GM23338 (cell line): ENCODE data around the gene CD2. TPM values are rescaled to one million over a fixed set of nuclear protein-coding genes. Genes with fewer than 3 reads are reported as not detected.

Experiments
- ATAC-seq: fragments of 200-7000 bp; cut with Tn5 transposase; 3 replicates; pipeline ENCODE4 v1.9.1; 2020
- DNase-seq: peaks from one replicate; pipeline ENCODE4 v3.0.0-alpha.2; 2015; ENCODE audit warnings: low spot score
- H2AFZ ChIP-seq: fragments of 200-600 bp; sonication (generic); 2 replicates; pipeline ENCODE4 v1.8.0; 2016; ENCODE audit warnings: antibody characterized with exemption, mild to moderate bottlenecking, moderate library complexity
- H3F3A ChIP-seq: fragments of 200-600 bp; sonication (generic); replicated peaks from 2 replicates; pipeline ENCODE4 v1.8.0; 2017; ENCODE audit warnings: antibody characterized with exemption, mixed run types, low read depth
- H3K27ac ChIP-seq: fragments of 200-600 bp; sonication (generic); 2 replicates; pipeline ENCODE4 v1.6.1; 2016; ENCODE audit warnings: low read depth
- H3K27me3 ChIP-seq: fragments of 200-600 bp; sonication (generic); 2 replicates; pipeline ENCODE4 v1.8.0; 2016; ENCODE audit warnings: mild to moderate bottlenecking, mixed run types, moderate library complexity; ENCODE audit not compliant: insufficient read depth
- H3K36me3 ChIP-seq: fragments of 200-600 bp; sonication (generic); 2 replicates; pipeline ENCODE4 v1.8.0; 2016; ENCODE audit warnings: mild to moderate bottlenecking; ENCODE audit not compliant: insufficient read depth
- H3K4me1 ChIP-seq: fragments of 200-600 bp; sonication (generic); 2 replicates; pipeline ENCODE4 v1.8.0; 2016; ENCODE audit warnings: mild to moderate bottlenecking, moderate library complexity; ENCODE audit not compliant: insufficient read depth
- H3K4me2 ChIP-seq: fragments of 200-600 bp; sonication (generic); 2 replicates; pipeline ENCODE4 v1.7.1; 2017; ENCODE audit warnings: mixed run types
- H3K4me3 ChIP-seq: fragments of 200-600 bp; sonication (generic); 2 replicates; pipeline ENCODE4 v1.6.1; 2016; ENCODE audit warnings: mixed run types
- H3K79me2 ChIP-seq: fragments of 200-600 bp; sonication (generic); replicated peaks from 2 replicates; pipeline ENCODE4 v1.8.0; 2017; ENCODE audit warnings: mild to moderate bottlenecking; ENCODE audit not compliant: insufficient read depth
- H3K9me2 ChIP-seq: fragments of 200-600 bp; sonication (generic); 2 replicates; pipeline ENCODE4 v1.8.0; 2017; ENCODE audit not compliant: insufficient read depth
- H4K20me1 ChIP-seq: fragments of 200-600 bp; sonication (generic); replicated peaks from 2 replicates; pipeline ENCODE4 v1.8.0; 2017; ENCODE audit warnings: mild to moderate bottlenecking; ENCODE audit not compliant: insufficient read depth
- H3K27ac Mint-ChIP-seq: 2 replicates; pipeline ENCODE4 v1.8.0; 2020; ENCODE audit warnings: inconsistent platforms, mild to moderate bottlenecking, moderate library complexity, mixed read lengths
- H3K27me3 Mint-ChIP-seq: 3 replicates; pipeline ENCODE4 v1.8.0; 2022; ENCODE audit warnings: low read depth, mild to moderate bottlenecking, moderate library complexity, mixed read lengths, inconsistent platforms; ENCODE audit not compliant: insufficient read depth, poor library complexity
- H3K36me3 Mint-ChIP-seq: 3 replicates; pipeline ENCODE4 v1.8.0; 2021; ENCODE audit warnings: low read depth, mild to moderate bottlenecking, inconsistent platforms, moderate library complexity, mixed read lengths
- H3K4me1 Mint-ChIP-seq: 3 replicates; pipeline ENCODE4 v1.8.0; 2020; ENCODE audit warnings: mild to moderate bottlenecking, inconsistent platforms, mixed read lengths
- H3K4me3 Mint-ChIP-seq: 3 replicates; pipeline ENCODE4 v1.8.0; 2021; ENCODE audit warnings: moderate library complexity, mild to moderate bottlenecking, inconsistent platforms, mixed read lengths
- H3K9me3 Mint-ChIP-seq: 3 replicates; pipeline ENCODE4 v1.8.0; 2020; ENCODE audit warnings: moderate library complexity, mild to moderate bottlenecking, inconsistent platforms, mixed read lengths
- CREB1 ChIP-seq: fragments of 250-450 bp; sonication (Bioruptor Pico); IDR thresholded peaks from 2 replicates; pipeline ENCODE4 v1.5.0; 2020; ENCODE audit warnings: low read depth, mild to moderate bottlenecking, moderate library complexity
- ETS1 ChIP-seq: IDR thresholded peaks from 2 replicates; pipeline ENCODE4 v1.6.1; 2016; ENCODE audit warnings: antibody characterized with exemption
- EZH2 ChIP-seq: fragments of 200-600 bp; sonication (generic); IDR thresholded peaks from one replicate; pipeline ENCODE4 v1.8.0; 2017; ENCODE audit warnings: antibody characterized with exemption, mild to moderate bottlenecking, low read depth; ENCODE audit not compliant: unreplicated experiment
- EZH2phosphoT487 ChIP-seq: fragments of 200-600 bp; sonication (generic); IDR thresholded peaks from one replicate; pipeline ENCODE4 v1.8.1; 2018; ENCODE audit warnings: antibody characterized with exemption; ENCODE audit not compliant: unreplicated experiment
- JUNB ChIP-seq: IDR thresholded peaks from one replicate; pipeline ENCODE4 v1.6.1; 2016; ENCODE audit warnings: antibody characterized with exemption; ENCODE audit not compliant: unreplicated experiment
- NANOG ChIP-seq: IDR thresholded peaks from 2 replicates; pipeline ENCODE4 v1.6.1; 2016; ENCODE audit warnings: antibody characterized with exemption, borderline replicate concordance
- POLR2AphosphoS5 ChIP-seq: IDR thresholded peaks from 2 replicates; pipeline ENCODE4 v1.6.1; 2016; ENCODE audit warnings: antibody characterized with exemption, low read depth
- STAT1 ChIP-seq: IDR thresholded peaks from one replicate; pipeline ENCODE4 v1.6.1; 2016; ENCODE audit warnings: antibody characterized with exemption; ENCODE audit not compliant: unreplicated experiment
- ZNF114 ChIP-seq: fragments of 250-450 bp; sonication (Bioruptor Pico); IDR thresholded peaks from 2 replicates; pipeline ENCODE4 v1.5.0; 2020; ENCODE audit warnings: mild to moderate bottlenecking, moderate library complexity
- ZNF331 ChIP-seq: fragments of 250-450 bp; sonication (Bioruptor Pico); IDR thresholded peaks from 2 replicates; pipeline ENCODE4 v1.5.0; 2020; ENCODE audit warnings: low read depth, mild to moderate bottlenecking, moderate library complexity
- polyA plus RNA-seq: library from polyadenylated mRNA; unstranded; fragments of >200 nt; fragmentation: Nextera tagmentation; extraction: Ambion mirVana; gene quantifications from 2 replicates; pipeline ENCODE4 v1.2.1, GENCODE V29; 2016
- total RNA-seq: library from RNA; depleted of rRNA; stranded (reverse); fragments of >200 nt; shearing (Covaris generic); gene quantifications from 2 replicates; pipeline ENCODE4 v1.2.3, GENCODE V29; 2014
- TF ChIP-seq, protein P1 (sequence below): fragments of 250-450 bp; sonication (Bioruptor Pico); IDR thresholded peaks from 2 replicates; pipeline ENCODE4 v1.5.0; 2020; ENCODE audit warnings: mild to moderate bottlenecking, moderate library complexity
- TF ChIP-seq, protein P2 (sequence below), 2 experiments: fragments of 200-600 bp in 1 of 2; sonication (generic) in 1 of 2; conservative IDR thresholded peaks; 2 replicates each; pipeline versions ENCODE4 v1.5.1 to v1.6.1; 2016 to 2017; ENCODE audit warnings: antibody characterized with exemption in 2 of 2, low read depth in 2 of 2, mild to moderate bottlenecking in 2 of 2, moderate library complexity in 1 of 2
- TF ChIP-seq, protein P3 (sequence below): IDR thresholded peaks from one replicate; pipeline ENCODE4 v1.6.1; 2018; ENCODE audit warnings: antibody characterized with exemption; ENCODE audit not compliant: unreplicated experiment

CD2 gene
- total and polyA plus RNA-seq, 2 experiments from 2014 or later = not detected

GRCh38 chr1:116764466-116764898 is 10.3 kb downstream of the CD2 start:
- Mint-ChIP-seq H3K4me3 (no peak overlapping the region), H3K27me3 (peaks cover 9% of the 10 kb centered on the region), H3K4me1 (peaks cover 4% of the 10 kb centered on the region), H3K27ac (no peak overlapping the region), H3K36me3 (no peaks in the 10 kb centered on the region; the same call in 2 of the 3 replicates), H3K9me3 (peaks cover 2% of the 10 kb centered on the region)
- H3K4me3 ChIP-seq = no peak overlapping the region
- H3K4me2 ChIP-seq = no peak overlapping the region
- ATAC-seq = no peak
- H3K4me1 ChIP-seq = no peaks in the 10 kb centered on the region
- H3K27ac ChIP-seq = no peak overlapping the region
- H2AFZ ChIP-seq = no peak overlapping the region
- DNase-seq = no peak
- no peaks in the 10 kb centered on the region for H3K79me2 ChIP-seq
- H3K27me3 ChIP-seq = no peaks in the 10 kb centered on the region
- H3K36me3 ChIP-seq = no peaks in the 10 kb centered on the region
- H3F3A ChIP-seq = no peaks in the 10 kb centered on the region
- TF ChIP-seq, protein P1, sequence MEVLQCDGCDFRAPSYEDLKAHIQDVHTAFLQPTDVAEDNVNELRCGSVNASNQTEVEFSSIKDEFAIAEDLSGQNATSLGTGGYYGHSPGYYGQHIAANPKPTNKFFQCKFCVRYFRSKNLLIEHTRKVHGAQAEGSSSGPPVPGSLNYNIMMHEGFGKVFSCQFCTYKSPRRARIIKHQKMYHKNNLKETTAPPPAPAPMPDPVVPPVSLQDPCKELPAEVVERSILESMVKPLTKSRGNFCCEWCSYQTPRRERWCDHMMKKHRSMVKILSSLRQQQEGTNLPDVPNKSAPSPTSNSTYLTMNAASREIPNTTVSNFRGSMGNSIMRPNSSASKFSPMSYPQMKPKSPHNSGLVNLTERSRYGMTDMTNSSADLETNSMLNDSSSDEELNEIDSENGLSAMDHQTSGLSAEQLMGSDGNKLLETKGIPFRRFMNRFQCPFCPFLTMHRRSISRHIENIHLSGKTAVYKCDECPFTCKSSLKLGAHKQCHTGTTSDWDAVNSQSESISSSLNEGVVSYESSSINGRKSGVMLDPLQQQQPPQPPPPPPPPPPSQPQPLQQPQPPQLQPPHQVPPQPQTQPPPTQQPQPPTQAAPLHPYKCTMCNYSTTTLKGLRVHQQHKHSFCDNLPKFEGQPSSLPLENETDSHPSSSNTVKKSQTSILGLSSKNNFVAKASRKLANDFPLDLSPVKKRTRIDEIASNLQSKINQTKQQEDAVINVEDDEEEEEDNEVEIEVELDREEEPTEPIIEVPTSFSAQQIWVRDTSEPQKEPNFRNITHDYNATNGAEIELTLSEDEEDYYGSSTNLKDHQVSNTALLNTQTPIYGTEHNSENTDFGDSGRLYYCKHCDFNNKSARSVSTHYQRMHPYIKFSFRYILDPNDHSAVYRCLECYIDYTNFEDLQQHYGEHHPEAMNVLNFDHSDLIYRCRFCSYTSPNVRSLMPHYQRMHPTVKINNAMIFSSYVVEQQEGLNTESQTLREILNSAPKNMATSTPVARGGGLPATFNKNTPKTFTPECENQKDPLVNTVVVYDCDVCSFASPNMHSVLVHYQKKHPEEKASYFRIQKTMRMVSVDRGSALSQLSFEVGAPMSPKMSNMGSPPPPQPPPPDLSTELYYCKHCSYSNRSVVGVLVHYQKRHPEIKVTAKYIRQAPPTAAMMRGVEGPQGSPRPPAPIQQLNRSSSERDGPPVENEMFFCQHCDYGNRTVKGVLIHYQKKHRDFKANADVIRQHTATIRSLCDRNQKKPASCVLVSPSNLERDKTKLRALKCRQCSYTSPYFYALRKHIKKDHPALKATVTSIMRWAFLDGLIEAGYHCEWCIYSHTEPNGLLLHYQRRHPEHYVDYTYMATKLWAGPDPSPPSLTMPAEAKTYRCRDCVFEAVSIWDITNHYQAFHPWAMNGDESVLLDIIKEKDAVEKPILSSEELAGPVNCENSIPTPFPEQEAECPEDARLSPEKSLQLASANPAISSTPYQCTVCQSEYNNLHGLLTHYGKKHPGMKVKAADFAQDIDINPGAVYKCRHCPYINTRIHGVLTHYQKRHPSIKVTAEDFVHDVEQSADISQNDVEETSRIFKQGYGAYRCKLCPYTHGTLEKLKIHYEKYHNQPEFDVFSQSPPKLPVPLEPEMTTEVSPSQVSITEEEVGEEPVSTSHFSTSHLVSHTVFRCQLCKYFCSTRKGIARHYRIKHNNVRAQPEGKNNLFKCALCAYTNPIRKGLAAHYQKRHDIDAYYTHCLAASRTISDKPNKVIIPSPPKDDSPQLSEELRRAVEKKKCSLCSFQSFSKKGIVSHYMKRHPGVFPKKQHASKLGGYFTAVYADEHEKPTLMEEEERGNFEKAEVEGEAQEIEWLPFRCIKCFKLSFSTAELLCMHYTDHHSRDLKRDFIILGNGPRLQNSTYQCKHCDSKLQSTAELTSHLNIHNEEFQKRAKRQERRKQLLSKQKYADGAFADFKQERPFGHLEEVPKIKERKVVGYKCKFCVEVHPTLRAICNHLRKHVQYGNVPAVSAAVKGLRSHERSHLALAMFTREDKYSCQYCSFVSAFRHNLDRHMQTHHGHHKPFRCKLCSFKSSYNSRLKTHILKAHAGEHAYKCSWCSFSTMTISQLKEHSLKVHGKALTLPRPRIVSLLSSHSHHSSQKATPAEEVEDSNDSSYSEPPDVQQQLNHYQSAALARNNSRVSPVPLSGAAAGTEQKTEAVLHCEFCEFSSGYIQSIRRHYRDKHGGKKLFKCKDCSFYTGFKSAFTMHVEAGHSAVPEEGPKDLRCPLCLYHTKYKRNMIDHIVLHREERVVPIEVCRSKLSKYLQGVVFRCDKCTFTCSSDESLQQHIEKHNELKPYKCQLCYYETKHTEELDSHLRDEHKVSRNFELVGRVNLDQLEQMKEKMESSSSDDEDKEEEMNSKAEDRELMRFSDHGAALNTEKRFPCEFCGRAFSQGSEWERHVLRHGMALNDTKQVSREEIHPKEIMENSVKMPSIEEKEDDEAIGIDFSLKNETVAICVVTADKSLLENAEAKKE (CRISPR knock-in tag) = no peak
- TF ChIP-seq POLR2AphosphoS5 (no peak), CREB1 (CRISPR knock-in tag) (no peak), NANOG (no peak), EZH2phosphoT487 (no peak), ZNF331 (no peak), ETS1 (no peak), JUNB (no peak), EZH2 (no peak), ZNF114 (CRISPR knock-in tag) (no peak), STAT1 (no peak)
- TF ChIP-seq, protein P2, sequence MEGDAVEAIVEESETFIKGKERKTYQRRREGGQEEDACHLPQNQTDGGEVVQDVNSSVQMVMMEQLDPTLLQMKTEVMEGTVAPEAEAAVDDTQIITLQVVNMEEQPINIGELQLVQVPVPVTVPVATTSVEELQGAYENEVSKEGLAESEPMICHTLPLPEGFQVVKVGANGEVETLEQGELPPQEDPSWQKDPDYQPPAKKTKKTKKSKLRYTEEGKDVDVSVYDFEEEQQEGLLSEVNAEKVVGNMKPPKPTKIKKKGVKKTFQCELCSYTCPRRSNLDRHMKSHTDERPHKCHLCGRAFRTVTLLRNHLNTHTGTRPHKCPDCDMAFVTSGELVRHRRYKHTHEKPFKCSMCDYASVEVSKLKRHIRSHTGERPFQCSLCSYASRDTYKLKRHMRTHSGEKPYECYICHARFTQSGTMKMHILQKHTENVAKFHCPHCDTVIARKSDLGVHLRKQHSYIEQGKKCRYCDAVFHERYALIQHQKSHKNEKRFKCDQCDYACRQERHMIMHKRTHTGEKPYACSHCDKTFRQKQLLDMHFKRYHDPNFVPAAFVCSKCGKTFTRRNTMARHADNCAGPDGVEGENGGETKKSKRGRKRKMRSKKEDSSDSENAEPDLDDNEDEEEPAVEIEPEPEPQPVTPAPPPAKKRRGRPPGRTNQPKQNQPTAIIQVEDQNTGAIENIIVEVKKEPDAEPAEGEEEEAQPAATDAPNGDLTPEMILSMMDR (conservative IDR thresholded peaks at IDR 0.05; ENCODE audit: low read depth in 2 of 2) = no peak; a peak in 1 of 4 replicates
- TF ChIP-seq, protein P3, sequence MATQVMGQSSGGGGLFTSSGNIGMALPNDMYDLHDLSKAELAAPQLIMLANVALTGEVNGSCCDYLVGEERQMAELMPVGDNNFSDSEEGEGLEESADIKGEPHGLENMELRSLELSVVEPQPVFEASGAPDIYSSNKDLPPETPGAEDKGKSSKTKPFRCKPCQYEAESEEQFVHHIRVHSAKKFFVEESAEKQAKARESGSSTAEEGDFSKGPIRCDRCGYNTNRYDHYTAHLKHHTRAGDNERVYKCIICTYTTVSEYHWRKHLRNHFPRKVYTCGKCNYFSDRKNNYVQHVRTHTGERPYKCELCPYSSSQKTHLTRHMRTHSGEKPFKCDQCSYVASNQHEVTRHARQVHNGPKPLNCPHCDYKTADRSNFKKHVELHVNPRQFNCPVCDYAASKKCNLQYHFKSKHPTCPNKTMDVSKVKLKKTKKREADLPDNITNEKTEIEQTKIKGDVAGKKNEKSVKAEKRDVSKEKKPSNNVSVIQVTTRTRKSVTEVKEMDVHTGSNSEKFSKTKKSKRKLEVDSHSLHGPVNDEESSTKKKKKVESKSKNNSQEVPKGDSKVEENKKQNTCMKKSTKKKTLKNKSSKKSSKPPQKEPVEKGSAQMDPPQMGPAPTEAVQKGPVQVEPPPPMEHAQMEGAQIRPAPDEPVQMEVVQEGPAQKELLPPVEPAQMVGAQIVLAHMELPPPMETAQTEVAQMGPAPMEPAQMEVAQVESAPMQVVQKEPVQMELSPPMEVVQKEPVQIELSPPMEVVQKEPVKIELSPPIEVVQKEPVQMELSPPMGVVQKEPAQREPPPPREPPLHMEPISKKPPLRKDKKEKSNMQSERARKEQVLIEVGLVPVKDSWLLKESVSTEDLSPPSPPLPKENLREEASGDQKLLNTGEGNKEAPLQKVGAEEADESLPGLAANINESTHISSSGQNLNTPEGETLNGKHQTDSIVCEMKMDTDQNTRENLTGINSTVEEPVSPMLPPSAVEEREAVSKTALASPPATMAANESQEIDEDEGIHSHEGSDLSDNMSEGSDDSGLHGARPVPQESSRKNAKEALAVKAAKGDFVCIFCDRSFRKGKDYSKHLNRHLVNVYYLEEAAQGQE = no peak
- no peaks in the 10 kb centered on the region for H4K20me1 ChIP-seq
- peaks cover 7% of the 10 kb centered on the region; the same call in 1 of the 2 replicates for H3K9me2 ChIP-seq
